SK-N-SH (cell line): ENCODE results near the gene PARD3. TPM values are rescaled to one million over a fixed set of nuclear protein-coding genes. Genes with fewer than 3 reads are reported as not detected.

Source experiments
- CTCF ChIA-PET: fragments of 300-600, 350-600 bp; formaldehyde crosslinking; extraction: SDS; loops from one replicate; lab custom pipeline; 2021; lab: Yijun Ruan, JAX
- POLR2A ChIA-PET: fragments of 350-600 bp; sonication (Branson Sonifier 250); formaldehyde crosslinking; extraction: SDS; loops from one replicate; lab custom pipeline; 2020; ENCODE audit warnings: antibody characterized with exemption, inconsistent platforms; lab: Yijun Ruan, JAX
- DNase-seq: peaks from one replicate; pipeline ENCODE4 v3.0.0; 2012
- H2AFZ ChIP-seq: fragments of 200-600 bp; sonication (generic); 2 replicates; pipeline ENCODE4 v1.8.1; 2016; ENCODE audit warnings: antibody characterized with exemption, mild to moderate bottlenecking, low read depth
- H3F3A ChIP-seq: fragments of 200-600 bp; sonication (generic); replicated peaks from 2 replicates; pipeline ENCODE3; 2016; ENCODE audit warnings: antibody characterized with exemption, mild to moderate bottlenecking; ENCODE audit not compliant: insufficient read depth
- H3K27ac ChIP-seq, 2 experiments: fragments of 200-500 bp in 1 of 2; fragments of 200-600 bp in 1 of 2; sonication (Bioruptor generic) in 1 of 2; sonication (generic), shearing (Covaris generic) in 1 of 2; 2 replicates each; pipeline versions ENCODE4 v1.5.1 to v1.6.1; 2014 to 2016; ENCODE audit warnings: low read depth in 2 of 2, inconsistent platforms in 1 of 2, low read length in 1 of 2, mild to moderate bottlenecking in 1 of 2, mixed read lengths in 1 of 2
- H3K27me3 ChIP-seq: fragments of 200-600 bp; sonication (generic), shearing (Covaris generic); 2 replicates; pipeline ENCODE4 v1.6.1; 2016; ENCODE audit warnings: mixed run types; ENCODE audit not compliant: insufficient read depth
- H3K36me3 ChIP-seq, 2 experiments: fragments of 200-500 bp in 1 of 2; fragments of 200-600 bp in 1 of 2; sonication (Bioruptor generic) in 1 of 2; sonication (generic) in 1 of 2; replicated peaks in 1 of 2; 2 replicates each; pipeline versions ENCODE3 to v1.5.1; 2014 to 2016; ENCODE audit warnings: low read length in 1 of 2, mild to moderate bottlenecking in 1 of 2; ENCODE audit not compliant: insufficient read depth in 2 of 2, control insufficient read depth in 1 of 2
- H3K4me1 ChIP-seq, 2 experiments: fragments of 200-500 bp in 1 of 2; fragments of 200-600 bp in 1 of 2; sonication (Bioruptor generic) in 1 of 2; sonication (generic), shearing (Covaris generic) in 1 of 2; 2 replicates each; pipeline versions ENCODE4 v1.5.1 to v1.6.1; 2014 to 2016; ENCODE audit warnings: low read depth in 1 of 2, low read length in 1 of 2, mixed run types in 1 of 2; ENCODE audit not compliant: insufficient read depth in 2 of 2, control insufficient read depth in 1 of 2
- H3K4me2 ChIP-seq: fragments of 200-600 bp; sonication (generic), shearing (Covaris generic); 2 replicates; pipeline ENCODE4 v1.6.1; 2017; ENCODE audit warnings: mixed run types
- H3K4me3 ChIP-seq, 2 experiments: fragments of 200-500 bp in 1 of 2; fragments of 200-600 bp in 1 of 2; sonication (Bioruptor generic) in 1 of 2; sonication (generic), shearing (Covaris generic) in 1 of 2; 2 replicates each; pipeline versions ENCODE4 v1.5.1 to v1.8.1; 2014 to 2016; ENCODE audit warnings: low read depth in 2 of 2, inconsistent platforms in 1 of 2, low read length in 1 of 2, mild to moderate bottlenecking in 1 of 2, mixed read lengths in 1 of 2, moderate library complexity in 1 of 2
- H3K79me2 ChIP-seq: fragments of 200-600 bp; sonication (generic); 2 replicates; pipeline ENCODE4 v1.8.1; 2017; ENCODE audit warnings: mild to moderate bottlenecking; ENCODE audit not compliant: insufficient read depth
- H3K9ac ChIP-seq: fragments of 200-600 bp; sonication (generic); 2 replicates; pipeline ENCODE4 v1.6.1; 2017; ENCODE audit warnings: mixed run types
- H3K9me2 ChIP-seq: fragments of 200-600 bp; sonication (generic); 2 replicates; pipeline ENCODE4 v1.6.1; 2017; ENCODE audit warnings: mixed run types
- H3K9me3 ChIP-seq: fragments of 200-600 bp; sonication (generic); 2 replicates; pipeline ENCODE4 v1.6.1; 2017; ENCODE audit warnings: mixed run types, mild to moderate bottlenecking, moderate library complexity
- H4K20me1 ChIP-seq: fragments of 200-600 bp; sonication (generic); 2 replicates; pipeline ENCODE4 v1.6.1; 2017; ENCODE audit warnings: mild to moderate bottlenecking, mixed run types; ENCODE audit not compliant: insufficient read depth
- CHD2 ChIP-seq: fragments of 150-350 bp; IDR thresholded peaks from 2 replicates; pipeline ENCODE4 v1.6.1; 2018; ENCODE audit warnings: low read length; ENCODE audit not compliant: partially characterized antibody
- MXI1 ChIP-seq: IDR thresholded peaks from 2 replicates; pipeline ENCODE4 v1.6.1; 2012; ENCODE audit warnings: mild to moderate bottlenecking, low read depth, low read length, improper control_type of control experiment
- POLR2AphosphoS5 ChIP-seq: IDR thresholded peaks from 2 replicates; pipeline ENCODE4 v1.6.1; 2012; ENCODE audit warnings: low read depth, low read length
- RCOR1 ChIP-seq: fragments of 150-350 bp; IDR thresholded peaks from 2 replicates; pipeline ENCODE4 v1.6.1; 2017; ENCODE audit warnings: antibody characterized with exemption, low read length
- SIN3A ChIP-seq: IDR thresholded peaks from 2 replicates; pipeline ENCODE4 v1.6.1; 2012; ENCODE audit warnings: low read depth, mild to moderate bottlenecking, low read length, moderate library complexity, borderline replicate concordance
- TAF1 ChIP-seq: IDR thresholded peaks from 2 replicates; pipeline ENCODE4 v1.6.1; 2012; ENCODE audit warnings: low read depth, mild to moderate bottlenecking, low read length, moderate library complexity, borderline replicate concordance
- TCF12 ChIP-seq: IDR thresholded peaks from 2 replicates; pipeline ENCODE4 v1.4.0; 2012
- TEAD4 ChIP-seq: IDR thresholded peaks from 2 replicates; pipeline ENCODE4 v1.4.0; 2012; ENCODE audit warnings: mild to moderate bottlenecking, borderline replicate concordance; ENCODE audit not compliant: insufficient read depth
- YY1 ChIP-seq: IDR thresholded peaks from 2 replicates; pipeline ENCODE4 v1.4.0; 2012; ENCODE audit warnings: low read depth, mild to moderate bottlenecking
- WGBS: methylation state at CpG from one replicate; pipeline ENCODE4 v1.1.6; 2017; ENCODE audit warnings: low lambda C conversion rate; 5-methylcytosine and 5-hydroxymethylcytosine counted together
- polyA plus RNA-seq, 3 experiments: library from polyadenylated mRNA; depleted of rRNA; stranded (reverse); fragments of >200 nt; gene quantifications; 2 replicates each; pipeline ENCODE4 v1.2.3, GENCODE V29; 2012
- TF ChIP-seq, protein P1 (sequence below): fragments of 150-350 bp; IDR thresholded peaks from 2 replicates; pipeline ENCODE4 v1.6.1; 2017; ENCODE audit warnings: antibody characterized with exemption, low read length, low read depth, borderline replicate concordance
- TF ChIP-seq, protein P2 (sequence below): IDR thresholded peaks from 2 replicates; pipeline ENCODE4 v1.4.0; 2012; ENCODE audit warnings: low read depth, borderline replicate concordance
- TF ChIP-seq, protein P3 (sequence below): IDR thresholded peaks from 2 replicates; pipeline ENCODE4; 2012
- TF ChIP-seq, protein P4 (sequence below): fragments of 150-350 bp; IDR thresholded peaks from 2 replicates; pipeline ENCODE4 v1.6.1; 2016; ENCODE audit warnings: mild to moderate bottlenecking, low read depth, low read length
- TF ChIP-seq, protein P5 (sequence below): IDR thresholded peaks from 2 replicates; pipeline ENCODE4 v1.6.1; 2012; ENCODE audit warnings: mild to moderate bottlenecking, low read depth, low read length, moderate library complexity

PARD3 gene
- polyA plus RNA-seq, 1 of the 3 experiments (the other 2 are of a cell fraction), result 29.4 TPM

DNA sequence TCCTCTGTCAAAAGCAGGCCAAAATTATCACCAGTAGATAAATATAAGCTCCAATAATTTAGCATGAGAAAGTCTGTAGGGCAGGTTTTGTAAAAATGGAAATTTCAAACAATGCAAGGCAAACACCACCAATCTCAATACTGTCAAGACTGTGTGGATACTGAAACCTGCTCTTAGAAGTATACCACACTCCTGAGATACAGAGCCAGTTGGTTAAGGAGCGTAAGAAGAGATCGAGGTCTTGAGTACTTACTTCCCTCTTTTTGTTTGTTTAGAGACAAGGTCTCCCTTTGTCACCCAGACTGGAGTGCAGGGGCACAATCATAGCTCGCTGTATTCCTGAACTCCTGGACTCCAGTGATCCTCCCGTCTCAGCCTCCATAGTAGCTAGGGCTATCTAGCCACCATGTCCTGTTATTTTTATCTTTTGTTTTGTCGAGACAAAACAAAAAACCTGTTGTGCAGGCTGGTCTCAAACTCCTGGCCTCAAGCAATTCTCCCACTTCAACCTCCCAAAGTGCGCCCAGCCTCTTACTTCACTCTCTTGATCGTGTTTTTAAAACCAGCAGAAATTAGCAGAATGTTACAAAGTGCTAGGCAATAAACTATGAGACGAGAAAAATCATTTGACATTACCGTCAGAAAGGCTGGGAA lies 205.7 kb downstream of the PARD3 start:
- 95% methylated on average over 9 of the region's 9 CpGs for WGBS
- no peaks in the 10 kb centered on the region for H3K9me3 ChIP-seq
- no peaks in the 10 kb centered on the region for H4K20me1 ChIP-seq
- TF ChIP-seq, protein P1, sequence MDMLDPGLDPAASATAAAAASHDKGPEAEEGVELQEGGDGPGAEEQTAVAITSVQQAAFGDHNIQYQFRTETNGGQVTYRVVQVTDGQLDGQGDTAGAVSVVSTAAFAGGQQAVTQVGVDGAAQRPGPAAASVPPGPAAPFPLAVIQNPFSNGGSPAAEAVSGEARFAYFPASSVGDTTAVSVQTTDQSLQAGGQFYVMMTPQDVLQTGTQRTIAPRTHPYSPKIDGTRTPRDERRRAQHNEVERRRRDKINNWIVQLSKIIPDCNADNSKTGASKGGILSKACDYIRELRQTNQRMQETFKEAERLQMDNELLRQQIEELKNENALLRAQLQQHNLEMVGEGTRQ, result no peak
- TF ChIP-seq YY1 (no peak), POLR2AphosphoS5 (no peak), MXI1 (no peak), TEAD4 (no peak), CHD2 (no peak), TCF12 (no peak), SIN3A (no peak), TAF1 (no peak), RCOR1 (no peak)
- TF ChIP-seq, protein P2, sequence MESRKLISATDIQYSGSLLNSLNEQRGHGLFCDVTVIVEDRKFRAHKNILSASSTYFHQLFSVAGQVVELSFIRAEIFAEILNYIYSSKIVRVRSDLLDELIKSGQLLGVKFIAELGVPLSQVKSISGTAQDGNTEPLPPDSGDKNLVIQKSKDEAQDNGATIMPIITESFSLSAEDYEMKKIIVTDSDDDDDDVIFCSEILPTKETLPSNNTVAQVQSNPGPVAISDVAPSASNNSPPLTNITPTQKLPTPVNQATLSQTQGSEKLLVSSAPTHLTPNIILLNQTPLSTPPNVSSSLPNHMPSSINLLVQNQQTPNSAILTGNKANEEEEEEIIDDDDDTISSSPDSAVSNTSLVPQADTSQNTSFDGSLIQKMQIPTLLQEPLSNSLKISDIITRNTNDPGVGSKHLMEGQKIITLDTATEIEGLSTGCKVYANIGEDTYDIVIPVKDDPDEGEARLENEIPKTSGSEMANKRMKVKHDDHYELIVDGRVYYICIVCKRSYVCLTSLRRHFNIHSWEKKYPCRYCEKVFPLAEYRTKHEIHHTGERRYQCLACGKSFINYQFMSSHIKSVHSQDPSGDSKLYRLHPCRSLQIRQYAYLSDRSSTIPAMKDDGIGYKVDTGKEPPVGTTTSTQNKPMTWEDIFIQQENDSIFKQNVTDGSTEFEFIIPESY, result no peak
- TF ChIP-seq, protein P3, sequence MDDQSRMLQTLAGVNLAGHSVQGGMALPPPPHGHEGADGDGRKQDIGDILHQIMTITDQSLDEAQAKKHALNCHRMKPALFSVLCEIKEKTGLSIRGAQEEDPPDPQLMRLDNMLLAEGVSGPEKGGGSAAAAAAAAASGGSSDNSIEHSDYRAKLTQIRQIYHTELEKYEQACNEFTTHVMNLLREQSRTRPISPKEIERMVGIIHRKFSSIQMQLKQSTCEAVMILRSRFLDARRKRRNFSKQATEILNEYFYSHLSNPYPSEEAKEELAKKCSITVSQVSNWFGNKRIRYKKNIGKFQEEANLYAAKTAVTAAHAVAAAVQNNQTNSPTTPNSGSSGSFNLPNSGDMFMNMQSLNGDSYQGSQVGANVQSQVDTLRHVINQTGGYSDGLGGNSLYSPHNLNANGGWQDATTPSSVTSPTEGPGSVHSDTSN, result no peak
- TF ChIP-seq, protein P4, sequence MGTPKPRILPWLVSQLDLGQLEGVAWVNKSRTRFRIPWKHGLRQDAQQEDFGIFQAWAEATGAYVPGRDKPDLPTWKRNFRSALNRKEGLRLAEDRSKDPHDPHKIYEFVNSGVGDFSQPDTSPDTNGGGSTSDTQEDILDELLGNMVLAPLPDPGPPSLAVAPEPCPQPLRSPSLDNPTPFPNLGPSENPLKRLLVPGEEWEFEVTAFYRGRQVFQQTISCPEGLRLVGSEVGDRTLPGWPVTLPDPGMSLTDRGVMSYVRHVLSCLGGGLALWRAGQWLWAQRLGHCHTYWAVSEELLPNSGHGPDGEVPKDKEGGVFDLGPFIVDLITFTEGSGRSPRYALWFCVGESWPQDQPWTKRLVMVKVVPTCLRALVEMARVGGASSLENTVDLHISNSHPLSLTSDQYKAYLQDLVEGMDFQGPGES, result no peak
- TF ChIP-seq, protein P5, sequence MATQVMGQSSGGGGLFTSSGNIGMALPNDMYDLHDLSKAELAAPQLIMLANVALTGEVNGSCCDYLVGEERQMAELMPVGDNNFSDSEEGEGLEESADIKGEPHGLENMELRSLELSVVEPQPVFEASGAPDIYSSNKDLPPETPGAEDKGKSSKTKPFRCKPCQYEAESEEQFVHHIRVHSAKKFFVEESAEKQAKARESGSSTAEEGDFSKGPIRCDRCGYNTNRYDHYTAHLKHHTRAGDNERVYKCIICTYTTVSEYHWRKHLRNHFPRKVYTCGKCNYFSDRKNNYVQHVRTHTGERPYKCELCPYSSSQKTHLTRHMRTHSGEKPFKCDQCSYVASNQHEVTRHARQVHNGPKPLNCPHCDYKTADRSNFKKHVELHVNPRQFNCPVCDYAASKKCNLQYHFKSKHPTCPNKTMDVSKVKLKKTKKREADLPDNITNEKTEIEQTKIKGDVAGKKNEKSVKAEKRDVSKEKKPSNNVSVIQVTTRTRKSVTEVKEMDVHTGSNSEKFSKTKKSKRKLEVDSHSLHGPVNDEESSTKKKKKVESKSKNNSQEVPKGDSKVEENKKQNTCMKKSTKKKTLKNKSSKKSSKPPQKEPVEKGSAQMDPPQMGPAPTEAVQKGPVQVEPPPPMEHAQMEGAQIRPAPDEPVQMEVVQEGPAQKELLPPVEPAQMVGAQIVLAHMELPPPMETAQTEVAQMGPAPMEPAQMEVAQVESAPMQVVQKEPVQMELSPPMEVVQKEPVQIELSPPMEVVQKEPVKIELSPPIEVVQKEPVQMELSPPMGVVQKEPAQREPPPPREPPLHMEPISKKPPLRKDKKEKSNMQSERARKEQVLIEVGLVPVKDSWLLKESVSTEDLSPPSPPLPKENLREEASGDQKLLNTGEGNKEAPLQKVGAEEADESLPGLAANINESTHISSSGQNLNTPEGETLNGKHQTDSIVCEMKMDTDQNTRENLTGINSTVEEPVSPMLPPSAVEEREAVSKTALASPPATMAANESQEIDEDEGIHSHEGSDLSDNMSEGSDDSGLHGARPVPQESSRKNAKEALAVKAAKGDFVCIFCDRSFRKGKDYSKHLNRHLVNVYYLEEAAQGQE, result no peak
- peaks cover 0 to 31% of the 10 kb centered on the region in 2 experiments; a peak in 3 of 4 replicates for H3K4me1 ChIP-seq
- no peak overlapping the region for H3K9ac ChIP-seq
- H3K9me2 ChIP-seq, result no peaks in the 10 kb centered on the region
- peaks cover 14% of the 10 kb centered on the region for H3K79me2 ChIP-seq
- no peaks in the 10 kb centered on the region for H3K36me3 ChIP-seq
- H3F3A ChIP-seq, result peaks cover 8% of the 10 kb centered on the region
- no peak overlapping the region for H3K27ac ChIP-seq
- CTCF ChIA-PET, result interaction anchor here (1.0 to 2.1 kb wide), 3 partner anchors 27 to 165 kb away, joined by 3 to 6 read pairs (median 4); no protein-coding TSS in a partner anchor
- no peak for DNase-seq
- POLR2A ChIA-PET, result no interaction called here
- H3K27me3 ChIP-seq, result no peaks in the 10 kb centered on the region
- no peak overlapping the region for H3K4me3 ChIP-seq
- no peak overlapping the region for H2AFZ ChIP-seq
- H3K4me2 ChIP-seq, result no peak overlapping the region
